Ramos (cell line): ENCODE measurements around the gene RSPH6A.

Experiments used
- in situ Hi-C: fragments of 300-500 bp; cut with MboI; formaldehyde crosslinking; loops from one replicate; pipeline ENCODE4 v1.14.3; 2022; ENCODE audit warnings: low sequenced_read_pairs; ENCODE audit not compliant: unreplicated experiment

Gene RSPH6A

GRCh38 chr19:45825917-45826893 lies 11.1 kb upstream of the RSPH6A start:
- in situ Hi-C loops, result no loop called here

GRCh38 chr19:45825263-45825605 lies 10.1 kb upstream of the RSPH6A start:
- in situ Hi-C loops, result no loop called here

GRCh38 chr19:45824531-45825262 lies 9.6 kb upstream of the RSPH6A start:
- in situ Hi-C loops, result no loop called here

GRCh38 chr19:45824041-45824471 lies 8.9 kb upstream of the RSPH6A start:
- in situ Hi-C loops, result no loop called here

- in situ Hi-C loops, result no loop called here
Measured at GRCh38 chr19:45823182-45823581, 8.1 kb upstream of the RSPH6A start.

GRCh38 chr19:45822716-45823115 lies 7.6 kb upstream of the RSPH6A start:
- in situ Hi-C loops, result no loop called here

GRCh38 chr19:45821570-45821969 lies 6.5 kb upstream of the RSPH6A start:
- in situ Hi-C loops, result no loop called here

- in situ Hi-C loops, result no loop called here
Measured at GRCh38 chr19:45821103-45821521, 6.0 kb upstream of the RSPH6A start.

- in situ Hi-C loops, result no loop called here
Measured at GRCh38 chr19:45820413-45821102, 5.5 kb upstream of the RSPH6A start.

GRCh38 chr19:45819769-45820168 lies 4.7 kb upstream of the RSPH6A start:
- in situ Hi-C loops, result no loop called here

- in situ Hi-C loops, result no loop called here
Measured at GRCh38 chr19:45817725-45818301, 2.7 kb upstream of the RSPH6A start.

GRCh38 chr19:45817010-45817724 lies 2.1 kb upstream of the RSPH6A start:
- in situ Hi-C loops, result no loop called here

- in situ Hi-C loops, result no loop called here
Measured at GRCh38 chr19:45816236-45817009, 1.3 kb upstream of the RSPH6A start.

GRCh38 chr19:45815481-45816216 lies 541 bp upstream of the RSPH6A start:
- in situ Hi-C loops, result no loop called here

- in situ Hi-C loops, result no loop called here
Measured at GRCh38 chr19:45814166-45814780, 835 bp downstream of the RSPH6A start.

- in situ Hi-C loops, result no loop called here
Measured at GRCh38 chr19:45812297-45812696, 2.8 kb downstream of the RSPH6A start.

- in situ Hi-C loops, result no loop called here
Measured at GRCh38 chr19:45809643-45810159, 5.4 kb downstream of the RSPH6A start.

GRCh38 chr19:45805719-45806118 lies 9.4 kb downstream of the RSPH6A start:
- in situ Hi-C loops, result no loop called here
